ENCODE data around the gene KLF6.

Gene KLF6

DNA sequence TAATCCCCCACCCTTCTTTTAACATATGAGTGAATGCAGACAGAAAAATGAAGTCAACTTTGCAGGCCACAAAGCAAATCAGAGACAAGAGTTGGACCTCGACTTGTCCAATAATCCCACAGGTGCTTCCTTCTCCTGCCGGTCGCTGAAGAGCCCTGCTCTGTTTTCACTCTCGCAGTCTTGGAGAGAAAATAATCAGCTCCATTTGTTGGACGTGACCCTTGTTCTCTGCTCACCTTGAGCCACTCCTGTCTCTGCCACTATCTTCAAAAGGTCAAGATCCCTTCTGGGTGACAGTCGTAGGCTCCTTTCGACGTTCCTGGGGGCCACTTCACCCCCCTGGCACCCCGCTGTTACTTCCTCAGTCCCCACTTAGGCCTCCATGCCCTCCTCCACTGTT is 2.8 kb upstream of the KLF6 start:
- Histone ChIP-seq H3K4me1 (ENCODE audit: control insufficient read depth, insufficient read depth, low read length) (peaks cover 7% of the 10 kb centered on the region), H3K36me3 (ENCODE audit: control insufficient read depth in 2 of 2, insufficient read depth in 2 of 2, low read length in 2 of 2) (no peaks in the 10 kb centered on the region), H3K4me3 (ENCODE audit: low read length in 2 of 2) (no peak overlapping the region), H3K27ac (ENCODE audit: low read length) (no peak overlapping the region), H3K27me3 (ENCODE audit: control insufficient read depth in 1 of 2, insufficient read depth in 2 of 2, low read length in 2 of 2) (no peaks in the 10 kb centered on the region), H3K9me3 (ENCODE audit: control insufficient read depth in 2 of 2, low read length in 2 of 2) (no peaks in the 10 kb centered on the region), H3K9ac (ENCODE audit: low read length in 2 of 2) (no peak overlapping the region)

- Histone ChIP-seq H3K27me3 (ENCODE audit: control insufficient read depth in 1 of 2, insufficient read depth in 2 of 2, low read length in 2 of 2) (no peaks in the 10 kb centered on the region), H3K4me3 (ENCODE audit: low read length in 2 of 2) (no peak overlapping the region), H3K9me3 (ENCODE audit: control insufficient read depth in 2 of 2, low read length in 2 of 2) (no peaks in the 10 kb centered on the region), H3K4me1 (ENCODE audit: control insufficient read depth, insufficient read depth, low read length) (peaks cover 10% of the 10 kb centered on the region), H3K36me3 (ENCODE audit: control insufficient read depth in 2 of 2, insufficient read depth in 2 of 2, low read length in 2 of 2) (no peaks in the 10 kb centered on the region), H3K9ac (ENCODE audit: low read length in 2 of 2) (no peak overlapping the region), H3K27ac (ENCODE audit: low read length) (peak overlapping the region; percentile 100)
Measured at GRCh38 chr10:3787016-3787400, 2.0 kb upstream of the KLF6 start.

DNA sequence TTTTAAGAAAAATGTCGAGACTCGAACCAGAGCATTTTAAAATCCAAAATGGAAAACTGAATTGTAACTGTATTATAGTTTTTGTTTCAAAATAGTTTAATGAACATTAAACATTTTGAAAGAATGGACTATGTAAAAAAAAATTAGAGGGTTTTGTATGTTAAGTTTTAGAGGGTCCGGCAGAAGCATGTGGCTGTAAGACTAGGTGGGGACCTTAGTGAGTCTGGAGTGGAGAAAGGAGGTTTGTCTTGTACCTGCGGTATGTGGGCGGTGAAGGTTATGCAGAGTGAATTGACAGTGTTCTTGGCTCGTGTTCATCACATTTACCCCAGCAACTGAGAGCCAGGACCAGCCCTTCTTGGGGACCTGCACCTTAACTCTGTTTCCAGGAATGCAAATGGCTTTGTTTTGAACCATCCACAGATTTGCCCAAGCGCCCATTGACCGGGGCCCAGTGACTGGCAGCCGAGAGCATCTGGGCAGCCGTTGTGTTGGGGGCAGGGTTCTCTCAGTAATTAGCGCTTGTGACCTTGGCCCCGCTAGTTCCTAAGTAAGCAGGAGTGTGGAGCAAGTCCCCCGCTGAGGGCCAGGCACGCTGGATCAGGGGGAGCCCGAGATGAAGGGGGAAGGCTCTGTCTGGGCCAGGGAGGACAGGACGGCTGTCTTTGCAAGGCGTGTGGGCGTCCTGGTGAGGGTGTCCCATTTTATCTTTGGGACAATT is 1.4 kb upstream of the KLF6 start:
- H3K4me3 ChIP-seq (ENCODE audit: low read length in 2 of 2) = peak overlapping the region; percentile 85 to 89
- H3K9ac ChIP-seq (ENCODE audit: low read length in 2 of 2) = peak overlapping the region in 1 of 2 donors; percentile 99

DNA sequence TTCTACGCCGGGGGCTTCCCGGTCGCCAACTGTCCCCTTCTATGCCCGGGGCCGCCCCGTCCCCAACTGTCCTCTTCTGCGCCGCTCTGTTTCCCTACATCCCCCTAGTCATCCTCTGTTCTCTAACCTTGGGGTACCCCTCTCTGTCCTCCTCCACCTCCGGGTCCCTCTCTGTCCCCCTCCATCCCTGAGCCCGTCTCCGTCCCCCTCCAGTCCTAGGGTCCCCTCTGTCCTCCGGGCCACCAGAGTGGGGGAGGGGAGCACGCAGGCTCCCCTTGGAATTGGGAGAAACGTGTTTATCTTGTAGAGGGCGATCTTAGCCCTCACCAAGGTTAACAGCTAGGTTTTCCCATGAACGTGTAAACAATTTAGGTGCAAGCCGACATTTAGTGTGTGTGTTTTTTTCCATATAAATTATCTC is 852 bp upstream of the KLF6 start:
- peak overlapping the region; percentile 97 to 99 for H3K9ac ChIP-seq (ENCODE audit: low read length in 2 of 2)

More for the DNA sequence above, 1.4 kb upstream of the KLF6 start:
- H3K27me3 ChIP-seq (ENCODE audit: control insufficient read depth in 1 of 2, insufficient read depth in 2 of 2, low read length in 2 of 2) = no peaks in the 10 kb centered on the region
- no peaks in the 10 kb centered on the region for H3K9me3 ChIP-seq (ENCODE audit: control insufficient read depth in 2 of 2, low read length in 2 of 2)
- H3K36me3 ChIP-seq (ENCODE audit: control insufficient read depth in 2 of 2, insufficient read depth in 2 of 2, low read length in 2 of 2) = peaks cover 5% of the 10 kb centered on the region in 2 donors
- peaks cover 15% of the 10 kb centered on the region for H3K4me1 ChIP-seq (ENCODE audit: control insufficient read depth, insufficient read depth, low read length)
- H3K27ac ChIP-seq (ENCODE audit: low read length) = peak overlapping the region; percentile 100

DNA sequence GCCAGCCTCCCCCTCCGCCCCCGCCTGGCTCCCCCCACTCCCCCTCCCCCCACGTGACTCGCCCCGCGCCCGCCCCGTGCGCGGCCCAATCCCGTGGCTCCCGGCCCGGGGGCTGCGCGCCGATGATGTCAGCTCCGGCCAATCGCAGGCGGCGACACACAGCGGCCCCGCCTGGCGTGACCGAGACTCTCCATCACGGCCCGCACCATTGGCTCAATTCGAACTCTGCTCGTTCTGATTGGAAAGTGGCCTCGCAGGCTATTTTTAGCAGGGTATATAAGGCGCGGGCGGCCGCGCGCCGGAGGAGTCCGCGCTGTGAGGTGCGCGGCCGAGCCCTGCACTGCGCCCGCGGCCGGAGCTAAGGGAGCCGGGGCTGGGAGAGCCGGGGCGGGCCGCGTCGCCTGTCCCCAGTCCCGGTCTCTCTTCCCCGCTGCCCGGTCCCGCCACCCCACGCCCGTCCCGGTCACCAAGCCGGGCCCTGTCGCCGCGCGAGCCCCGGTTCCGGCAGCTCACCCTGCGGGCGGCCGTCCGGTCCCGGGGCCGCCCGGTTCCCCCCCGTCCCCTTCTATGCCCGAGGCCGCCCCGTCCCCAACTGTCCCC is 342 bp upstream of the KLF6 start:
- Histone ChIP-seq H3K9ac (ENCODE audit: low read length in 2 of 2) (peak overlapping the region; percentile 97 to 100), H3K4me1 (ENCODE audit: control insufficient read depth, insufficient read depth, low read length) (peaks cover 26% of the 10 kb centered on the region), H3K4me3 (ENCODE audit: low read length in 2 of 2) (peak overlapping the region; percentile 89 to 98), H3K27ac (ENCODE audit: low read length) (peak overlapping the region; percentile 100), H3K27me3 (ENCODE audit: control insufficient read depth in 1 of 2, insufficient read depth in 2 of 2, low read length in 2 of 2) (no peaks in the 10 kb centered on the region), H3K36me3 (ENCODE audit: control insufficient read depth in 2 of 2, insufficient read depth in 2 of 2, low read length in 2 of 2) (peaks cover 15 to 16% of the 10 kb centered on the region in 2 donors), H3K9me3 (ENCODE audit: control insufficient read depth in 2 of 2, low read length in 2 of 2) (no peaks in the 10 kb centered on the region)

More for the DNA sequence above, 852 bp upstream of the KLF6 start:
- Histone ChIP-seq H3K27me3 (ENCODE audit: control insufficient read depth in 1 of 2, insufficient read depth in 2 of 2, low read length in 2 of 2) (no peaks in the 10 kb centered on the region), H3K9me3 (ENCODE audit: control insufficient read depth in 2 of 2, low read length in 2 of 2) (no peaks in the 10 kb centered on the region), H3K4me1 (ENCODE audit: control insufficient read depth, insufficient read depth, low read length) (peaks cover 21% of the 10 kb centered on the region), H3K27ac (ENCODE audit: low read length) (peak overlapping the region; percentile 100), H3K4me3 (ENCODE audit: low read length in 2 of 2) (peak overlapping the region; percentile 85 to 89), H3K36me3 (ENCODE audit: control insufficient read depth in 2 of 2, insufficient read depth in 2 of 2, low read length in 2 of 2) (peaks cover 11% of the 10 kb centered on the region in 2 donors)

- peaks cover 29 to 31% of the 10 kb centered on the region in 2 donors for H3K36me3 ChIP-seq (ENCODE audit: control insufficient read depth in 2 of 2, insufficient read depth in 2 of 2, low read length in 2 of 2)
- H3K4me3 ChIP-seq (ENCODE audit: low read length in 2 of 2) = peak overlapping the region; percentile 96 to 98
- H3K4me1 ChIP-seq (ENCODE audit: control insufficient read depth, insufficient read depth, low read length) = peaks cover 41% of the 10 kb centered on the region
Measured at GRCh38 chr10:3783682-3784432, 1.2 kb downstream of the KLF6 start.

DNA sequence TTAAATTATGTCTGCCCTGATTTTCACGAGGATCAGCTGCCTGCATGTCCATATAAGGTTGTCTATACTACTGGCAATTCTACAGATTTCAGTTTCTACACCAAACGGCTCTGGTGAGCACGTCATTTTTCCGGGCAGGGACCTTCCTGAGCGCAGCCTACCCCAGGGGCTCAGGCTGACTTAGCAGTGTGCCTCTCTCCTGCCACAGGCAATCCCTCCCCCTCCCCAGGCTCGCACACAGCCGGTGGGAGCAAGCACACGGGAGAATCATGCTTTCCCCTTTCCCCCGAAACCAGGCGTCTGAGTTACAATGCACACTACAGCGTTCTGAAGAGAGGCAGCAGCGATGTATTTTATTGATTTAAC is 1.7 kb downstream of the KLF6 start:
- Histone ChIP-seq H3K9me3 (ENCODE audit: control insufficient read depth in 2 of 2, low read length in 2 of 2) (no peaks in the 10 kb centered on the region), H3K9ac (ENCODE audit: low read length in 2 of 2) (peak overlapping the region; percentile 100), H3K4me1 (ENCODE audit: control insufficient read depth, insufficient read depth, low read length) (peaks cover 47% of the 10 kb centered on the region), H3K36me3 (ENCODE audit: control insufficient read depth in 2 of 2, insufficient read depth in 2 of 2, low read length in 2 of 2) (peaks cover 34 to 36% of the 10 kb centered on the region in 2 donors), H3K27me3 (ENCODE audit: control insufficient read depth in 1 of 2, insufficient read depth in 2 of 2, low read length in 2 of 2) (no peaks in the 10 kb centered on the region), H3K27ac (ENCODE audit: low read length) (peak overlapping the region; percentile 99), H3K4me3 (ENCODE audit: low read length in 2 of 2) (peak overlapping the region; percentile 96 to 98)

More at GRCh38 chr10:3783682-3784432, 1.2 kb downstream of the KLF6 start:
- H3K27me3 ChIP-seq (ENCODE audit: control insufficient read depth in 1 of 2, insufficient read depth in 2 of 2, low read length in 2 of 2) = no peaks in the 10 kb centered on the region
- peak overlapping the region; percentile 100 for H3K9ac ChIP-seq (ENCODE audit: low read length in 2 of 2)
- H3K9me3 ChIP-seq (ENCODE audit: control insufficient read depth in 2 of 2, low read length in 2 of 2) = no peaks in the 10 kb centered on the region
- peak overlapping the region; percentile 99 for H3K27ac ChIP-seq (ENCODE audit: low read length)

DNA sequence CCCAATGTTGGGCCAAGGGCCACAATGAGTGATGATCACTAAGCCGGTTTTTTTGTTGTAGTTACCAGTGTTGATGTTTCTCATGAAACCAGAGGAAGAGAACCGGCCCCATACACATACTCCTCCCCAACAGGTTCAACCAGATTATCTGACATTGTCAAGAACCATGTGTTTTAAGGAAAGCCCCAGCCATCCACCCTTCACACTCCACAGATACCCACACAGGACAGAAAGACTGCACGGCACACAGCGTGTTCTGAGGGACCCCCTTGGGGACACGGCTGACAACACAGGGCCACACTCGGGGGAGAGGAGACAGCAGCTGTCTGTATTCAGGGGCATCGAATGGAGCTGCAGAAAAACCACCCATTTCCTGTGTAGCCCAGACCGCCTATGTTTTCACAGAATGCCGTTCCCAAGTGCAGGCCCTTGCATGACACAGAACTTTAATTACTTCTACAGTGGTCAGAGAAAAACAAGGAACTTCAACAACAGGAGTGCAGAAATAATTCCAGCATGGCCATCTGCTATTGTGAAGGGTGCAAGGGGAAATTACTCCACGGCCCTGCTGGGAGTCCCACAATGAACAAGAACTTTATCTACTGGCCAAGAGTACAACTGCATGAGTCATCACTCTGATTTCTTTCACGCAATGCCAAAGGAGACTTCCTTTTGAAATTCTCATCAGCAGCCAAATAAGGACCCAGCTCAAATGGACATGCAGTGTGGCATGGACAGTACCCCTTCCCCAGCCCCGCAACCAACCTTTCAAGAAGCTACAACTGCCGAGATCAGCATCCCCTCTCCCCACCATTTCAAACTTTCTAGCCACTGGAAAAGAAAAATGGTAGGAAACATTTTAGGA is 2.3 kb downstream of the KLF6 start:
- Histone ChIP-seq H3K4me3 (ENCODE audit: low read length in 2 of 2) (peak overlapping the region; percentile 96 to 98), H3K4me1 (ENCODE audit: control insufficient read depth, insufficient read depth, low read length) (peaks cover 51% of the 10 kb centered on the region), H3K9me3 (ENCODE audit: control insufficient read depth in 2 of 2, low read length in 2 of 2) (no peaks in the 10 kb centered on the region), H3K9ac (ENCODE audit: low read length in 2 of 2) (peak overlapping the region; percentile 100), H3K36me3 (ENCODE audit: control insufficient read depth in 2 of 2, insufficient read depth in 2 of 2, low read length in 2 of 2) (peaks cover 36 to 39% of the 10 kb centered on the region in 2 donors), H3K27me3 (ENCODE audit: control insufficient read depth in 1 of 2, insufficient read depth in 2 of 2, low read length in 2 of 2) (no peaks in the 10 kb centered on the region), H3K27ac (ENCODE audit: low read length) (peak overlapping the region; percentile 99)

DNA sequence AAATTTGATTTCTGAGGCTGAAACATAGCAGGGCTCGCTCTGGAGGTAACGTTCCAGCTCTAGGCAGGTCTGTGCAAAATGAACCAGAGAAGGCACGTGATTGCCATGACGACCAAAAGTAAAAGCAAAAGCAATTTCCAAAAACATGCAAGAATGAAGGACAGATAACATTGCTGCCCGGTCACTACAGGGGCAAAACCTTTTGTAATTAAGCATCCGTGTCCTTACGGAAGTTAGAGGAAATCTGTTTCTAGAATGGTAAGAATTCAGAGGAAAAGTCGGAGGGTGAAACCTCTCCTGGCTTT is 2.9 kb downstream of the KLF6 start:
- Histone ChIP-seq H3K4me3 (ENCODE audit: low read length in 2 of 2) (peak overlapping the region; percentile 96 to 98), H3K9ac (ENCODE audit: low read length in 2 of 2) (peak overlapping the region; percentile 100), H3K36me3 (ENCODE audit: control insufficient read depth in 2 of 2, insufficient read depth in 2 of 2, low read length in 2 of 2) (peaks cover 38 to 43% of the 10 kb centered on the region in 2 donors), H3K27ac (ENCODE audit: low read length) (peak overlapping the region; percentile 99), H3K9me3 (ENCODE audit: control insufficient read depth in 2 of 2, low read length in 2 of 2) (no peaks in the 10 kb centered on the region), H3K27me3 (ENCODE audit: control insufficient read depth in 1 of 2, insufficient read depth in 2 of 2, low read length in 2 of 2) (no peaks in the 10 kb centered on the region), H3K4me1 (ENCODE audit: control insufficient read depth, insufficient read depth, low read length) (peaks cover 55% of the 10 kb centered on the region)

DNA sequence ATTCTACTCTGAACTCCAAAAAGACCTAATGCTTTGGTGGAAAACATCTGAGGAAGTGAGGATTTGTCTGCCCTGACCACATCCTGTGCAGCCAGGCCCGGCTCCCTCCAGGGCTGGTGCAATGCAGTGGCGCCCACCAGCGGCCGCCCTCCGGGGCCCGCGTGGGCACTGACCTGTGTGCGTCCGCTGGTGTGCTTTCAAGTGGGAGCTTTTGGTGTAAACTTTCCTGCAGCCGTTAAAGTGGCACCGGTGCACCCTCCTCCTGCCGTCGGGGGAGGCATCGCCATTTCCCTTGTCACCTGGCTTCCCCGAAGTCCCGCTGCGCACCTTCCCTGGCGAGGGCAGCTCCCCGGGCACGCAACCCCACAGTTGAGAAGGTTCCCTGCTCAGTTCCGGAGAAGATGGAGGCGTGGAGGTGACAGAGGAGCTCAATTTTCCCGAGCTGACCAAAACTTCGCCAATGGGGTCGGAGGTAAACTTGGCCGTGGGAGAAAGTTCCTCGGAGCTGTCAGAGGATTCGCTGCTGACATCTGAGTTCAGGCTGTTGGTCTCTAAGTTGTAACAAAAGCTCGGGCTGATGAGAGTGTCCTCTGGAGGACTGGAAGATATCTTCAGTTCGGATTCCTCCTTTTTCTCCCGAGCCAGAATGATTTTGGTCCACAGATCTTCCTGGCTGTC is 3.4 kb downstream of the KLF6 start:
- Histone ChIP-seq H3K36me3 (ENCODE audit: control insufficient read depth in 2 of 2, insufficient read depth in 2 of 2, low read length in 2 of 2) (peaks cover 38 to 43% of the 10 kb centered on the region in 2 donors), H3K4me1 (ENCODE audit: control insufficient read depth, insufficient read depth, low read length) (peaks cover 58% of the 10 kb centered on the region), H3K9me3 (ENCODE audit: control insufficient read depth in 2 of 2, low read length in 2 of 2) (no peaks in the 10 kb centered on the region), H3K27me3 (ENCODE audit: control insufficient read depth in 1 of 2, insufficient read depth in 2 of 2, low read length in 2 of 2) (no peaks in the 10 kb centered on the region), H3K4me3 (ENCODE audit: low read length in 2 of 2) (peak overlapping the region; percentile 96 to 98), H3K9ac (ENCODE audit: low read length in 2 of 2) (peak overlapping the region; percentile 100), H3K27ac (ENCODE audit: low read length) (peak overlapping the region; percentile 99)
